Activated CD4-positive, alpha-beta T cell treated with anti-CD3 and anti-CD28 coated beads, Interleukin-2, amount 50 U/mL, for 24 hours (primary cell): ENCODE data around the gene QRFP.

Experiments used
- DNase-seq, 2 donors: peaks; one replicate each; pipeline ENCODE4 v3.0.0-alpha.2; 2020; ENCODE audit warnings: low read depth in 1 of 2, low spot score in 1 of 2

Gene QRFP

DNA sequence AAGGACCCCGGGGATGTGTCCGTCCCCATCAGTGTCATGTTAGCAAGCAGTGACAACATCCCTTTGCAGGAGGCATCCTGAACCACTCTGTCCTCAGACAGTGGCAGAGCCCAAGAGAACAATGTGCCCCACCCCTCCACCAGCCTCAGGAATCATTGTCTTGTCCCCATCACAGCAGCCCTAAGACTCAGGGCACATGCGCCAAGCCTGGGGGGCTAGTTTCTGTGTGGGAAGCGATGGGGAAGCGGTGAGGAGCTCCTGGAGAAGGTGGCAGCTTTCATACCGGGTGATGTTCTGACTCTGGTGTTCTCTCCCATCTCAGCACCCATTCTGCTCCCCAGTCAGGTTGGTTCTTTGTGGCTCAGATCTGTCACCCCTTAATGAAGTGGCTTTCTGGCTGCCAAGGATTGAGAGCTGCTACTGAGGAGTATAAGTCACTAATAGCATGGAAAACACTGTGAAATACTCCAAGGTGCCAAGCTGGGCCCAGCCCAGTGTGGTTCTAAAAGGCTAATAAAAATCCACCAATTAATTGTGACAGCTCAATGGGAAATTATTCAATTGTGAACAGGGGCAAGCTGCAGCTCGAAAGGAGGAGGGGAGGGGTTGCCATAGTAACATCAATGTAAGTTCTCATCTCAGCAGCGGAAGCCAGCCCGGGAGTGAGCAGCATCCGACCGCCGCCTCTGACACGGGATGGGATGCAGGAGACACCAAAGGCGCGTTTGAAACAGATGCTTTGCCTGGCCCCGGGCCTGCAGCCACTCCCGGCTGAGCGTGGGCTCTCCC lies 4.7 kb downstream of the QRFP start:
- DNase-seq = no peak

DNA sequence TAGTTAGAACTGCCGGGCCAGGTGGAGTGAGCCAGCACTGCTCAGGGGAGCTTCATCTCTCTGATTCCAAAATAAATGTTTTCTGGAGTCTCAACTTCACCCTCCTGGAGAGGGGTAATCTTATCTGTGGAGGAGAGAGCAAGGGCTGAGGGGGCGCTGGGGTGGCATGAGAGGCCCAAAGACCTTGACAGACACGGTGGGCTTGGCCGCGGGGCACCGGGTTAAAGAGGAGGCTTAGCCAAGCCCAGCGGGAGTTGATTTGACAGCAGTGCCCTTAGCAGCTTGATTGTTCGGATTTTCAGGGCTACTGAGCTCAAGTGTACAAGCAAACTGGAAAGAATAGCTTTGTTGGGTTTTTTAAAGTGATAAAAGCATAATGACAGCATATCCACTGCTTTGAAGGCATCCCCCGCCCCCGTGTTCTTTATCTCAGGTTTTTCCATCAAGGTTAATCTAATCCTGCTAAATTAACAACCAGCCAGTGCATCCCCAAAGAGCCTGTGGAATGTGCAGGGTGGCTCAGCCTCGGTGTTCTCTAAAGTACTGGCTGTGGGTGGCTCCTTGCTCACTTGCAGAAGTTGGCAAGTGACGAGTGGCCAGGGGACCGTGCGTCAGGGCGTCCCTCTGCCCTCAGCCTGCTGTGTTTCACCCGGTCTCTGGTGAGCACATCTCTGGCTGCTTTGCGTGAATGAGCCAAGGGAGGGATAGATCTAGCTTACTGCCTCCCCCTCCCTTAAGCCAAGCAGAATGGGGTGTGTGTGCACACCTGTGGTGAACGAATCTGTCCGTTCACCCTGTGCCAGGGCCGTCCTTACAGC lies 5.5 kb downstream of the QRFP start:
- no peak for DNase-seq

DNA sequence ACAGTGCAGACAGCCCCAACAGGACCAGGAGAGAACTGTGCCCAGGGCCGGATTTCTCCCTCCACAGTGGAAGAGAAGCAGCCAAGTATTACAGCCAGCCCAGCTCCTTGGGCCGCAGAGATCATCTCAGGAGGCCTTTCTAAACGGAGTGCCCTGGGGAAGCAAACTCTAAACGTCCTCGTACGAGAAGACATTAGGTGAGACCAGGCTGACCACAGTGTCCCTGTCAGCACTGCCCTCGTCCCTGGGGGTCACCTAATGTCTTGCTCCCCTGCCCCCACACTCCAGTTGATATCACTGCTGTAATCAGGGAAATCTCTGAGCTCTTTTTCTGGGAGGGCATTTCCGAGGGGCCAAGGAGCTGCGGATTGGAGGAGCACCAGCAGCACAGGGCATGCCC lies 6.5 kb downstream of the QRFP start:
- no peak for DNase-seq

DNA sequence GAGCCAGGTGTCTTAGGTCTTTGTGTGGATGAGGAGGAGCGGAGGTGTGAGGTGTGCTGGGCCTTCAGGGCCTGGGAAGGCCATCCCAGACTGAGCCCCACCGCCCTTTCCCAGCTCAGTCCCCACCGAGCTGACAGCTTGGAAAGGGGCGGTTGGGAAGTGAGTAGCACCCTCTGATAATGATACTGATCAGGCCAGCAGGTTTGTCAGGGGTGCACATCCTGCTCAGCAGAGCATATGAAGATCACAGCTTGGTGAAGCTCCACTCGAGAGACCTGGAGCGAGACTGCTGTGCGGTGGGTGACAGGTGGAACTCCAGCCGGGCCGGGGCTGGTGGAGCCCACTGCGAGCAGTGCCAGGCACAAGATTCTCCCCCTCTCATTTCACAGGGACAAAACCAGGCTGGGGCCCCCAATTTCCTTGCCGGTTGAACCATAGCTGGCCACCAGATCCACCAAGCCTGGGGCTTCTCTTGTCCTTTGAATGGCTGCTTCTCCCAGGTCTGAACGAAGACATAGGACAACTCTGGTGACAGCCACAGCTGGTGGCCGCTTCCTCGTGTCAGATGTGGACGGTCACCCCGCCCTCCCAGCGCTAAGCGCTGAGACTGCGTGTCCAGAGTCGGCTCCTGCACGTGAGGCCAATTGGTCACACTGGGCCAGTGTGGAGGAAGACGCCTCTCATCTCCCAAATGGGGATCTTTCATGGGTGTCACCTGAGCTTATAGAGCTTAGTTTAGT lies 8.3 kb downstream of the QRFP start:
- DNase-seq = no peak

DNA sequence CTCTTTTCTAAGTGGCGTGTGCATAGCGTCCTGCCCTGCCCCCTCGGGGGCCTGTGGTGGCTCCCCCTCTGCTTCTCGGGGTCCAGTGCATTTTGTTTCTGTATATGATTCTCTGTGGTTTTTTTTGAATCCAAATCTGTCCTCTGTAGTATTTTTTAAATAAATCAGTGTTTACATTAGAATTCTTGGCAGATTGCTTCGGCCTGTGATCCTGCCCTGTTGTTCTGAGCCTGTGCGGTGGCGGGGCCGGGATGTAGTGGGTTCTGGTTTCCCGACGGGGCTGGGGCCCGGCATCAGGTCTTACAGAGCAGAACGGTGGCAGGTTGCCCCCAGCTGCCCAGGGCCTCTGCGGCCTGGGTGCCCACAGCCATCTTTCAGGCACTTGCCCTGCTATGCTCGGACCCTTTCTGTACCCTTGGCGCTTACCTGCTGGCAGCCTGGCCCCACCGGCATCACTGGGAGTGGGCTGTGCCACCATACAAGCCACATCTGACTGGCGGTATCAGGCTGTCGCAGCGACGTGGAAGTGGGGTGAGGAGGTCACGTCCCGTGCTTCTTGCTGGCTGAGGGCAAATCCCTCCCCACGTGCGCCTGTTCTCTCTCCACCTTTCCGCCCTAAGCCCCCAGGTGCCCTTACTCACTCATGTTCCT lies 9.0 kb downstream of the QRFP start:
- no peak for DNase-seq

DNA sequence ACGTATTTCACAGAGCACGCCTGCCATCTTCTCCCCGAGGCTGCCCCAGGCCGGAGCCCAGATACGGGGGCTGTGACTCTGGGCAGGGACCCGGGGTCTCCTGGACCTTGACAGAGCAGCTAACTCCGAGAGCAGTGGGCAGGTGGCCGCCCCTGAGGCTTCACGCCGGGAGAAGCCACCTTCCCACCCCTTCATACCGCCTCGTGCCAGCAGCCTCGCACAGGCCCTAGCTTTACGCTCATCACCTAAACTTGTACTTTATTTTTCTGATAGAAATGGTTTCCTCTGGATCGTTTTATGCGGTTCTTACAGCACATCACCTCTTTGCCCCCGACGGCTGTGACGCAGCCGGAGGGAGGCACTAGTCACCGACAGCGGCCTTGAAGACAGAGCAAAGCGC lies 9.6 kb downstream of the QRFP start:
- DNase-seq = no peak

DNA sequence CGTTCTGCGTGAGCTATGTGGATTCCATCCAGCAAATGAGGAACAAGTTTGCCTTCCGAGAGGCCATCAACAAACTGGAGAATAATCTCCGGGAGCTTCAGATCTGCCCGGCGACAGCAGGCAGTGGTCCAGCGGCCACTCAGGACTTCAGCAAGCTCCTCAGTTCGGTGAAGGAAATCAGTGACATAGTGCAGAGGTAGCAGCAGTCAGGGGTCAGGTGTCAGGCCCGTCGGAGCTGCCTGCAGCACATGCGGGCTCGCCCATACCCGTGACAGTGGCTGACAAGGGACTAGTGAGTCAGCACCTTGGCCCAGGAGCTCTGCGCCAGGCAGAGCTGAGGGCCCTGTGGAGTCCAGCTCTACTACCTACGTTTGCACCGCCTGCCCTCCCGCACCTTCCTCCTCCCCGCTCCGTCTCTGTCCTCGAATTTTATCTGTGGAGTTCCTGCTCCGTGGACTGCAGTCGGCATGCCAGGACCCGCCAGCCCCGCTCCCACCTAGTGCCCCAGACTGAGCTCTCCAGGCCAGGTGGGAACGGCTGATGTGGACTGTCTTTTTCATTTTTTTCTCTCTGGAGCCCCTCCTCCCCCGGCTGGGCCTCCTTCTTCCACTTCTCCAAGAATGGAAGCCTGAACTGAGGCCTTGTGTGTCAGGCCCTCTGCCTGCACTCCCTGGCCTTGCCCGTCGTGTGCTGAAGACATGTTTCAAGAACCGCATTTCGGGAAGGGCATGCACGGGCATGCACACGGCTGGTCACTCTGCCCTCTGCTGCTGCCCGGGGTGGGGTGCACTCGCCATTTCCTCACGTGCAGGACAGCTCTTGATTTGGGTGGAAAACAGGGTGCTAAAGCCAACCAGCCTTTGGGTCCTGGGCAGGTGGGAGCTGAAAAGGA lies 10.9 kb downstream of the QRFP start:
- no peak for DNase-seq

DNA sequence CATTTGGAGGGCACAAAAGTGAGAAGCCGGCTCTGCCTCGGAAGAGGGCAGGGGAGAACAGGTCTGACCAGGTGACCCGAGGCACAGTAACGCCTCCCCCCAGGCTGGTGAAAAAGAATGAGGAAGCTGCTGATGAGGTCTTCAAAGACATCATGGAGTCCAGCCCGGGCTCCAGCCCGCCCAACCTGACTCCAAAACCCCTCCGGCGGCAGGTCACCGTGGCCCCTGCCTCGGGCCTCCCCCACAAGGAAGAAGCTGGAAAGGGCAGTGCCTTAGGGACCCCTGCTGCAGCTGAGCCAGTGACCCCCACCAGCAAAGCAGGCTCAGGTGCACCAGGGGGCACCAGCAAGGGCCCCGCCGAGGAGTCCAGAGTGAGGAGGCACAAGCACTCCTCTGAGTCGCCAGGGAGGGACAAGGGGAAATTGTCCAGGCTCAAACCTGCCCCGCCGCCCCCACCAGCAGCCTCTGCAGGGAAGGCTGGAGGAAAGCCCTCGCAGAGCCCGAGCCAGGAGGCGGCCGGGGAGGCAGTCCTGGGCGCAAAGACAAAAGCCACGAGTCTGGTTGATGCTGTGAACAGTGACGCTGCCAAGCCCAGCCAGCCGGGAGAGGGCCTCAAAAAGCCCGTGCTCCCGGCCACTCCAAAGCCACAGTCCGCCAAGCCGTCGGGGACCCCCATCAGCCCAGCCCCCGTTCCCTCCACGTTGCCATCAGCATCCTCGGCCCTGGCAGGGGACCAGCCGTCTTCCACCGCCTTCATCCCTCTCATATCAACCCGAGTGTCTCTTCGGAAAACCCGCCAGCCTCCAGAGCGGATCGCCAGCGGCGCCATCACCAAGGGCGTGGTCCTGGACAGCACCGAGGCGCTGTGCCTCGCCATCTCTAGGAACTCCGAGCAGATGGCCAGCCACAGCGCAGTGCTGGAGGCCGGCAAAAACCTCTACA lies 11.8 kb downstream of the QRFP start:
- no peak for DNase-seq

DNA sequence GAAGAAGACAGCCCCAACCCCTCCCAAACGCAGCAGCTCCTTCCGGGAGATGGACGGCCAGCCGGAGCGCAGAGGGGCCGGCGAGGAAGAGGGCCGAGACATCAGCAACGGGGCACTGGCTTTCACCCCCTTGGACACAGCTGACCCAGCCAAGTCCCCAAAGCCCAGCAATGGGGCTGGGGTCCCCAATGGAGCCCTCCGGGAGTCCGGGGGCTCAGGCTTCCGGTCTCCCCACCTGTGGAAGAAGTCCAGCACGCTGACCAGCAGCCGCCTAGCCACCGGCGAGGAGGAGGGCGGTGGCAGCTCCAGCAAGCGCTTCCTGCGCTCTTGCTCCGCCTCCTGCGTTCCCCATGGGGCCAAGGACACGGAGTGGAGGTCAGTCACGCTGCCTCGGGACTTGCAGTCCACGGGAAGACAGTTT lies 12.5 kb downstream of the QRFP start:
- DNase-seq = no peak

DNA sequence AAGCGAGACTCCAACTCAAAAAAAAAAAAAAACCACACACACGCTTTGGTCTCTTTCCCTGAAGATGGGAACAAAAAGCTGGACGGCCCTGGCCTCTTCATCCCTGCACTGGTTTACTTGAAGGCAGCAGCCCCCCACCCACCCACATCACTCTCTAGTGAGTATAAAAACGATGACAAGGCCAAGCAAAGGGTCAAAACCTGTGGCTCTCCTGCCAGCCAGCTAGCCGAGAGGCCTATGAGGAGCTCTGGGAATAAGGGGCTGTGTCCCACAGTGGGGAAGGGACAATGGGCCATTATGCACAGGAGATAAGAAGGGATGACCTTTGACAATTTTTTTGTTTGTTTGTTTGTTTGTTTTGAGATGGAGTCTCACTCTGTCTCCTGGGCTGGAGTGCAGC lies 13.1 kb downstream of the QRFP start:
- no peak for DNase-seq

DNA sequence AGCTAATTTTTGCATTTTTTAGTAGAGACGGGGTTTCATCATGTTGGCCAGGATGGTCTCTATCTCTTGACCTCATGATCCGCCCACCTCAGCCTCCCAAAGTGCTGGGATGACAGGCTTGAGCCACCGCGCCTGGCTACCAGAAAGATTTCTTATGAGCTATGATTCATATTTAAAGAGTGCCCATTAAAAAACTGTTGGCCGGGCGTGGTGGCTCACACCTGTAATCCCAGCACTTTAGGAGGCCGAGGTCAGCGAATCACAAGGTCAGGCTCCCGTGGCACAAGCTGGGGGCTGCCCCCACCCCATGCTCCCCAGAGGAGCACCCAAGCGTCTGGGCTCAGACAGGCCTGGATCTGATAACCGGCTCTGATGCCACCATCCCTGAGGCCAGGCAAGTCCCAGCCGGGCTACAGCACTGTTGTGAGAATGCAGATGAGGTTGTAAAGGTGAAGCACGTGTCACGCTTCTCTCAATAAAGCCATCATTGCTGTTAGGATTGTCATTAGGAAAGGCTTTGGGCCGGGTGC lies 13.9 kb downstream of the QRFP start:
- no peak for DNase-seq

DNA sequence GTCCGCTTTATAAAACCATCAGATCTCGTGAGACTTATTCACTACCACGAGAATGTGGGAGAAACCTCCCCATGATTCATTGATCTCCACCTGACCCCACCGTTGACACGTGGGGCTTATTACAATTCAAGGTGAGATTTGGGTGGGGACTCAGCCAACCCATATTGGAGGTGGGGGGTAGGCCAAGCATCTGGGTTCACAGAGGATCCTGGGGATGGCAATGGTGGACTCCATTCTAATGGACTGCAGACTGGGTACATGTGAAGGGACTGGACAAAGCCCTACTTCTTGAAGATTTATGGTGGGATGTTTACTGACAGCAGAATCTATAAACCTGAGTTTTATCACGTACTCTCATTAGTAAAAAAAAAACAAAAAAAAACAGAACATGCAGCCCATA lies 15.1 kb downstream of the QRFP start:
- no peak for DNase-seq

DNA sequence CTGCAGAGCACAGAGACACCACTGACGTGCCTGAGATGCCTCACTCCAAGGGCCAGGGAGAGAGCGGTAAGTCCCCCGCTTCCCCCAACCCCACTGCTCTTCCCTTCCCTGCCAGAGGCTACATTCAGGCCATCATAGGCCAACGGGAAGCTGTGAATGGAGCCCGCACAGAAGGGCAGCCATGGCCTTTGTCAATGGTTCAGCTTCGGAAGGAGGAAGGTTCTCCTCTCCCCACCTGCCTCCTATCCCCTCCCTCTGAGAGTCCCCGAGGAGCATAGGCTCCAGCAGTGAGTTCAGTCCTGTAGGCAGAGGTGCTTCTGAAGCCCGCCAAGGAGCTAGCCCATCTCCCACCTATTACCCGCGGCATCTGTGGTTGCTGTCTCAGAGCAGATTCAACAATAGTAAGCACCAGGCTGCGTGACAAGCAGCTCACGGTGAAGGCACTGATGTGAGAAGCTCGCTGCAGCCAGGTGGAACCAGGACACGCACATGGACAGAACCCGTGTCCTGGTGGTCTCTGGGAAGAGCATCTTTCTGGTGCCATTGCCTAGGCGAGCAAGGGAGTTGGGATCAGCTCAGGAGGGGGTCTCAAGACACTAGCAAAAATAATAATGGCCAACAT lies 15.9 kb downstream of the QRFP start:
- no peak for DNase-seq

DNA sequence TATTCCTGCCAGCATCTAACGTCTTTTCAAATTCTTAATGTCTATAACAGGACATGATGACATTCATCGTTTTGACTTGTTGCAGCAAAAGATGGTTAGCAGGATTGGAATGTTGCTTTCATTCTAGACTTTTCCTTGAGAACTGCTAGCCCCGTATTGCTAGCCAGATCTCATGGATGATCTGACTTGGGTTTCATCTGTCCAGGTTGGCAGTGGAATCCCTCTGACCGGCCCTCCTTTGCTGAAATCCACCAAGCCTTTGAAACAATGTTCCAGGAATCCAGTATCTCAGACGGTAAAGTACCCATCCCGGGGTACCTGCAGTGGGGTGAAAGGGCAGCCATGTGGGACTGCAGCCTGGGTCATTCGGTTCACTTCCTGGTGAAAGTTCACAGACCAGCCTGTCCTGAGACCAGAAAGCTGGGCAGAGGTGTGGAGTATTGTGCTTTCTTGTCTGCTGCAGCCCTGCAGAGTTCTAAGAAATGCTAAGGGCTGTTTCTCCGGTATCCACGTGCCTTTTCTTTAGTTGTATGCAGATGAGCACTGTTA lies 16.7 kb downstream of the QRFP start:
- no peak for DNase-seq

DNA sequence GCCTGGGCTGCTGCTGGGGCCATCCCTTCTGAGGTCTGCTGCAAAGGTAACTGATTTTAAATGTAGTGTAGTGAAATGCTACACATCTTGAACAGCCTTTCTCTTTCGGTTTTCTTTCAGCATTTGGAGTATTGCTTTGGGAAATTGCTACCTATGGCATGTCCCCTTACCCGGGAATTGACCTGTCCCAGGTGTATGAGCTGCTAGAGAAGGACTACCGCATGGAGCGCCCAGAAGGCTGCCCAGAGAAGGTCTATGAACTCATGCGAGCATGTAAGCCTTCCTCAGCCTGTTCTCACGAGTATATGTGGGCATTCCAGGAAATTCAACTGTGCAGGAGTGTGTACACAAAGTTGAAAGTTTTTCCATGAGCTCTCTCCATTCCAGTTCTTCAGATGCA lies 18.3 kb downstream of the QRFP start:
- no peak for DNase-seq

DNA sequence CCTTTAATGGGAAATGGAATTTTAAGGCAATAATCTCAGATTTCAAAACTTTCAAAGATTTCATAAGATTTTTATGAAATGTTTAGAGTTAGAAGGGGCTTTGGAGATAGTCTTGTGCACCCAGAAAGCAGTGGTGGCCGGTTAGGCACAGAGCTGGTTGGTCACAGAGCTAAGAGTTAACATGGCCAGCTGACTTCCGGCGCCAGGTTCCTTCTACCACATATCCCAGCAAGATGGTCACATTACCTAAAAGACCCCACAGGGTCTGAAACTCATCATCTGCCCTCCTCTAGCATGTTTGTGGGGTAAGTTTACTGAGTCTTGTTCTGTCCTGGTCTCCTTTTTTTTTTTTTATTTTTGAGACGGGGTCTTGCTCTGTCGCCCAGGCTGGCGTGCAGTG lies 19.3 kb downstream of the QRFP start:
- DNase-seq = no peak

DNA sequence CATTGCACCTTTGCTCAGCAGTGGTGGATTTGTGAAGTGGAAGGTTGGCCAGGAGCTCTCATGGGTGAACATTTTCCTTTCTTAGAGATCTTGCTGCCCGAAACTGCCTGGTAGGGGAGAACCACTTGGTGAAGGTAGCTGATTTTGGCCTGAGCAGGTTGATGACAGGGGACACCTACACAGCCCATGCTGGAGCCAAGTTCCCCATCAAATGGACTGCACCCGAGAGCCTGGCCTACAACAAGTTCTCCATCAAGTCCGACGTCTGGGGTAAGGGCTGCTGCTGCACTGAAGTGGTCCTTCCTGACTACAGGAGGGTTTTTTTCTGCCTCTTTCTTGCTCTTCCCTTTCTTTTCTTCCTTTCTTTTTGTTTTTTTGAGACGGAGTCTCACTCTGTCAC lies 21.8 kb downstream of the QRFP start:
- DNase-seq = no peak

DNA sequence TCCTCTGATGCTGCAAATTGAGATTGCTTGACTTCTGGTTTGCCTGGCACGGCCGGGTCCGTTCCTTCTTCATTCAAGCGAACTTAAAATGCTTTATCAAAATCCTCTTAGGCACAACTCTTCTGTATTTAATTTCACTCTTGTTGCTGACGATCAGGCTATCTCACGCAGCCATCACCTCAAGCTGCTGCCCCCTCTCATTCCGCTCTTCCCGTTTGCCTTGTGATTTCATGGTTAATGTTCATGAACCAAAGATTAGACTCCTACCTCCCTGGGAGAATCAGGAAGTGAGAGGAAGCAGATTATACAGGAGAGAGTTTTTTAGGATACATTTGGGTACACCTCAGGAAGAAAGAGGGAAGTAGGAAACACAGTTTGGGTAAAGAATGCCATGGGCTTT lies 22.6 kb downstream of the QRFP start:
- no peak for DNase-seq
